Spleen (tissue), 11 donors: Measurements from ENCODE around the gene MMP2. TPM values are rescaled to one million over a fixed set of nuclear protein-coding genes. Genes with fewer than 3 reads are reported as not detected.

Experiments used
- DNase-seq: peaks from one replicate; pipeline ENCODE4 v3.0.0-alpha.2; 2020
- H3K27ac ChIP-seq, 8 donors: fragments of 200-600 bp; sonication (generic) in 7 of 8; 1 replicate in 4 of 8; 2 replicates in 4 of 8; pipeline versions ENCODE4 v1.5.0 to v1.8.0; 2016 to 2021; ENCODE audit warnings: inconsistent platforms in 4 of 8, mild to moderate bottlenecking in 4 of 8, moderate library complexity in 1 of 8
- H3K27me3 ChIP-seq, 7 donors: fragments of 200-600 bp; sonication (generic) in 6 of 7; replicated peaks in 1 of 7; 1 replicate in 4 of 7; 2 replicates in 3 of 7; pipeline versions ENCODE4 v1.5.0 to v1.8.0; 2016 to 2021; ENCODE audit warnings: inconsistent platforms in 3 of 7, mild to moderate bottlenecking in 1 of 7
- H3K36me3 ChIP-seq, 6 donors: fragments of 200-600 bp; sonication (generic) in 5 of 6; 1 replicate in 4 of 6; 2 replicates in 2 of 6; pipeline versions ENCODE4 v1.5.0 to v1.8.0; 2016 to 2021; ENCODE audit warnings: inconsistent platforms in 2 of 6
- H3K4me1 ChIP-seq, 6 donors: fragments of 200-600 bp; sonication (generic) in 5 of 6; 1 replicate in 3 of 6; 2 replicates in 3 of 6; pipeline versions ENCODE4 v1.5.0 to v1.8.0; 2016 to 2021; ENCODE audit warnings: inconsistent platforms in 3 of 6
- H3K4me3 ChIP-seq, 8 donors: fragments of 200-600 bp; sonication (generic) in 7 of 8; 1 replicate in 4 of 8; 2 replicates in 4 of 8; pipeline versions ENCODE4 v1.5.0 to v1.8.0; 2016 to 2021; ENCODE audit warnings: inconsistent platforms in 4 of 8, mild to moderate bottlenecking in 4 of 8, moderate library complexity in 2 of 8
- H3K9me3 ChIP-seq, 8 donors: fragments of 200-600 bp; sonication (generic) in 7 of 8; 1 replicate in 4 of 8; 2 replicates in 4 of 8; pipeline versions ENCODE4 v1.5.0 to v1.8.0; 2016 to 2021; ENCODE audit warnings: inconsistent platforms in 4 of 8
- POLR2A ChIP-seq, 3 donors: fragments of 450-650 bp; IDR thresholded peaks; one replicate each; pipeline ENCODE4 v1.5.1; 2017; ENCODE audit warnings: antibody characterized with exemption in 3 of 3, mild to moderate bottlenecking in 1 of 3
- POLR2AphosphoS5 ChIP-seq, 3 donors: sonication (generic); formaldehyde crosslinking; IDR thresholded peaks; one replicate each; pipeline ENCODE4 v1.5.1; 2017; ENCODE audit warnings: antibody characterized with exemption in 3 of 3
- WGBS, 5 donors: extraction: QIAGEN DNeasy Blood & Tissue Kit in 3 of 5; methylation state at CpG; one replicate each; pipeline versions ENCODE4 v1.1.5 to v1.1.7; 2013 to 2018; 5-methylcytosine and 5-hydroxymethylcytosine counted together
- intact Hi-C: fragments of 100-400 bp; cut with DNase I; formaldehyde crosslinking; loops from one replicate; pipeline ENCODE4 v1.15.0; 2023; ENCODE audit warnings: low total_unique reads
- polyA plus RNA-seq, 3 donors: library from polyadenylated mRNA; stranded (reverse); fragments of 200-250 nt; gene quantifications; one replicate each; pipeline ENCODE4 v1.2.1, GENCODE V29; 2013
- total RNA-seq, 7 donors: library from RNA; depleted of rRNA in 3 of 7; stranded (reverse); fragments of >200 nt in 3 of 7; fragmentation: NEBNext Ultra II Directional in 4 of 7; extraction: Animal tissue kit (Norgen Biotek cat#: 25700) in 4 of 7; gene quantifications; one replicate each; pipeline versions ENCODE4 v1.1.0 to v1.2.1, GENCODE V29; 2016 to 2021
- TF ChIP-seq, protein P1 (sequence below), 11 experiments: fragments of 200-600 bp in 7 of 11; fragments of 450-650 bp in 4 of 11; sonication (generic) in 4 of 11; IDR thresholded peaks in 8 of 11; conservative IDR thresholded peaks in 3 of 11; 1 replicate in 7 of 11; 2 replicates in 4 of 11; pipeline versions ENCODE4 v1.4.0 to v1.8.0; 2016 to 2021; ENCODE audit warnings: antibody characterized with exemption in 11 of 11, inconsistent platforms in 4 of 11, mild to moderate bottlenecking in 1 of 11
- donor health status: healthy with polysubstance abuse.
- donor health status: DM: no; HTN: no; CAD: no; lungs with moderate emphysema.
- donor health status: DM: no; HTN: no; CAD: no.
- donor health status: Bipolar disorder and iron deficiency.
- donor health status: healthy.
- donor health status: DM: no; HTN: no; CAD: no.
- donor health status: DM: yes; HTN: yes; CAD: no.

The MMP2 gene
- total and polyA plus RNA-seq, 10 donors: 5.0 to 162 (median 51.3) TPM

DNA sequence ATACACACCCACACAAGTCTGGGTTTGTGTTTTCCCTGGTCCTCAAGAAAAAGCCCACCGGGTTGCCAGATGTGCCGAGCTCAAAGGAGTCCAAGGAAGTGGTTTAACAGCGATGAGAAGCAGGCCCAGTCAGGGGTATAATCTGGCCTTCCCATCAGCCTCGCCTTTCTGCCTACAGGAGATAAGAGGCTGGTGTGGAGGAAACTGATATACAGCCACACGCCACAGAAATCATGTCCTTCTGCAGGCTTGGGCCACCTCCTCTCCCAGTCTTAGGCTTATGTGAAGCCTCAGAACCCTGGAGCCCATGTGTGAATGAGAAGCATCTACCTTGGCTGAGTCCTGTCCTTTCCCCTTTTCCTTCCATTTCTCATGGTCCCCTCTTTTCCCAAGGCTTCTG is 43.6 kb upstream of the MMP2 start:
- 19 to 50% (median 34%) methylated on average over 5 of the region's 5 CpGs for WGBS, 5 donors
- TF ChIP-seq POLR2A (IDR thresholded peaks at IDR 0.05): no peak
- TF ChIP-seq, protein P1, sequence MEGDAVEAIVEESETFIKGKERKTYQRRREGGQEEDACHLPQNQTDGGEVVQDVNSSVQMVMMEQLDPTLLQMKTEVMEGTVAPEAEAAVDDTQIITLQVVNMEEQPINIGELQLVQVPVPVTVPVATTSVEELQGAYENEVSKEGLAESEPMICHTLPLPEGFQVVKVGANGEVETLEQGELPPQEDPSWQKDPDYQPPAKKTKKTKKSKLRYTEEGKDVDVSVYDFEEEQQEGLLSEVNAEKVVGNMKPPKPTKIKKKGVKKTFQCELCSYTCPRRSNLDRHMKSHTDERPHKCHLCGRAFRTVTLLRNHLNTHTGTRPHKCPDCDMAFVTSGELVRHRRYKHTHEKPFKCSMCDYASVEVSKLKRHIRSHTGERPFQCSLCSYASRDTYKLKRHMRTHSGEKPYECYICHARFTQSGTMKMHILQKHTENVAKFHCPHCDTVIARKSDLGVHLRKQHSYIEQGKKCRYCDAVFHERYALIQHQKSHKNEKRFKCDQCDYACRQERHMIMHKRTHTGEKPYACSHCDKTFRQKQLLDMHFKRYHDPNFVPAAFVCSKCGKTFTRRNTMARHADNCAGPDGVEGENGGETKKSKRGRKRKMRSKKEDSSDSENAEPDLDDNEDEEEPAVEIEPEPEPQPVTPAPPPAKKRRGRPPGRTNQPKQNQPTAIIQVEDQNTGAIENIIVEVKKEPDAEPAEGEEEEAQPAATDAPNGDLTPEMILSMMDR (IDR thresholded peaks at IDR 0.05 in 8 of 11, conservative IDR thresholded peaks at IDR 0.05 in 3 of 11): no peak
- no peak for TF ChIP-seq POLR2AphosphoS5 (IDR thresholded peaks at IDR 0.05)
- no peak overlapping the region for H3K27ac ChIP-seq
- H3K27me3 ChIP-seq: peaks cover 0 to 17% (median 0%) of the 10 kb centered on the region in 7 donors
- DNase-seq: no peak
- no peak overlapping the region for H3K4me3 ChIP-seq
- H3K4me1 ChIP-seq: peaks cover 0 to 23% (median 0%) of the 10 kb centered on the region in 6 donors
- H3K9me3 ChIP-seq: no peaks in the 10 kb centered on the region
- intact Hi-C loops: no loop called here
- no peaks in the 10 kb centered on the region for H3K36me3 ChIP-seq

DNA sequence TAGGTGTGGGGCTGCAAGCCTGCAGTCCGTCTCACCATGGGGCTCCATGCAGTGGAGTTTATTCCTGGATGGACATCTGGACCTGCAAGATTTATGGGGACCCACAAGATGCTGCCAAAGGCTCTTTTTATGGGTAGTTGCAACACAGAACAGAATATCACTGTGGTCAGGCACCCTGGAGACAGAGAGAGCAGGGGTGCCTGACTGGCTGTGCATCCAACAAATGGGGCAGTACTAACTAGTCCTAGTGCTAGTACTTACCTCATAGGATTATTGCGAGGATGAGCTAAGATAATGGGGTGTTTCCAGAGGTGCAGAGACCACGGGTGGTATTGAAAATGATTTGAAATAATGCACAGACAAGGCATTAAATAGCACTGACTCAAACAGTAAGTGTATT is 42.4 kb upstream of the MMP2 start:
- no peak for DNase-seq
- Histone ChIP-seq H3K9me3 (no peaks in the 10 kb centered on the region), H3K4me1 (peaks cover 0 to 23% (median 0%) of the 10 kb centered on the region in 6 donors), H3K27me3 (peaks cover 0 to 17% (median 0%) of the 10 kb centered on the region in 7 donors), H3K36me3 (no peaks in the 10 kb centered on the region), H3K27ac (no peak overlapping the region), H3K4me3 (no peak overlapping the region)
- intact Hi-C loops: no loop called here
- TF ChIP-seq POLR2A (IDR thresholded peaks at IDR 0.05): no peak
- TF ChIP-seq POLR2AphosphoS5 (IDR thresholded peaks at IDR 0.05): no peak
- TF ChIP-seq, protein P1 (IDR thresholded peaks at IDR 0.05 in 8 of 11, conservative IDR thresholded peaks at IDR 0.05 in 3 of 11): no peak
- 76 to 84% (median 83%) methylated on average over 3 of the region's 3 CpGs for WGBS, 5 donors

DNA sequence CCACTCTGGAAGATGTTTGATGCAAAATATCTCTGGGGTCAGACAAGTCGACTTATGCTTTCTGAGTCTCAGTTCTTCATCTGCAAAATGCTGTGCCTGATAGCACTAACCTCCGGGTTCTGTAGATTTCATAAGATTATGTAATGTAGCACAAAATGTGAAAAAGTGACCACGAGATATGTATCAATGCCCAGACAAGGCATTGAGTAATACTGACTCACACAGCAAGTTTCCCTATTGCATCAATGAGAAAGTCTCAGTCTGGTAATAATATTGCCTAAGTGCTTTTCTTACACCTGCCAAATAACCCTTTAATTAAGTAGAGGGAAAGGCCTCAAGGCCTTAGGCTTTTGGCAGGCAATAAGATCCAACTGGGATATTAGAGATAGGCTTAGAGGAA is 41.4 kb upstream of the MMP2 start:
- intact Hi-C loops: no loop called here
- Histone ChIP-seq H3K4me3 (no peak overlapping the region), H3K27ac (peak overlapping the region in 5 of 8 donors; percentile 33 to 69 (median 52)), H3K27me3 (peaks cover 0 to 17% (median 0%) of the 10 kb centered on the region in 7 donors), H3K9me3 (no peaks in the 10 kb centered on the region), H3K36me3 (no peaks in the 10 kb centered on the region), H3K4me1 (peaks cover 0 to 23% (median 0%) of the 10 kb centered on the region in 6 donors)
- WGBS, 5 donors: 24 to 74% (median 36%) methylated on average over 3 of the region's 3 CpGs
- DNase-seq: no peak
- peak in 1 of 3 donors; percentile 35 for TF ChIP-seq POLR2AphosphoS5 (IDR thresholded peaks at IDR 0.05)
- TF ChIP-seq, protein P1 (IDR thresholded peaks at IDR 0.05 in 8 of 11, conservative IDR thresholded peaks at IDR 0.05 in 3 of 11): no peak
- no peak for TF ChIP-seq POLR2A (IDR thresholded peaks at IDR 0.05)

DNA sequence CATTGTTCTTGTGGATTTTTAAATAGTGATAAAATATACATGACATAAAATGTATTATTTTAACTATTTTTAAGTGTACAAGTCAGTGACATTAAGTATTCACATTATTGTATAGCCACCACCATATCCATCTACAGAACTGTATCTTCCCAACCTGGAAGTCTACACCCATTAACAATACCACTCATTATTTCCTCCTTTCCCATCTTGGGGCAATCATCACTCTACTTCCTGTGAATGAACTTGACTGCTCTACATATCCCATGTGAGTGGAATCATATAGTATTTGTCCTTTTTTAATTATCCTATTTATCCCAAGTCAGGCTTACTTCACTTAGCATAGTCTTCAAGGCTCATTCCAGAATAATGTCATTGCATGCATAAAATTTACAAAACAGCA is 40.7 kb upstream of the MMP2 start:
- Histone ChIP-seq H3K9me3 (no peaks in the 10 kb centered on the region), H3K4me1 (peaks cover 0 to 23% (median 0%) of the 10 kb centered on the region in 6 donors), H3K4me3 (no peak overlapping the region), H3K27me3 (peaks cover 0 to 17% (median 0%) of the 10 kb centered on the region in 7 donors), H3K36me3 (no peaks in the 10 kb centered on the region), H3K27ac (peak overlapping the region in 4 of 8 donors; percentile 44 to 69 (median 60))
- TF ChIP-seq, protein P1 (IDR thresholded peaks at IDR 0.05 in 8 of 11, conservative IDR thresholded peaks at IDR 0.05 in 3 of 11): no peak
- TF ChIP-seq POLR2A (IDR thresholded peaks at IDR 0.05) (no peak), POLR2AphosphoS5 (IDR thresholded peaks at IDR 0.05) (no peak)
- no peak for DNase-seq
- intact Hi-C loops: no loop called here
